Measurements from ENCODE around the gene CDK11A. TPM values are rescaled to one million over a fixed set of nuclear protein-coding genes. Genes with fewer than 3 reads are reported as not detected.
"Not testable (repeated sequence)": the region's sequence is repeated elsewhere in the genome, so short reads cannot be mapped to it uniquely, and the experiment has no call there.

Gene CDK11A
- total and polyA plus RNA-seq, 5 donors from 2014 or later: 10.2 to 212 (median 15.6) TPM

- not testable (repeated sequence) for H3K36me3 Mint-ChIP-seq; H3K9me3 Mint-ChIP-seq; H3K4me3 ChIP-seq (ENCODE audit: low read depth, low read length); H3K27ac ChIP-seq (ENCODE audit: insufficient read depth, low read length, poor library complexity, severe bottlenecking); ATAC-seq (ENCODE audit: low read depth in 2 of 2); H3K9me3 ChIP-seq (ENCODE audit: control insufficient read depth in 2 of 2, low read length in 2 of 2); H3K27me3 ChIP-seq (ENCODE audit: control insufficient read depth, insufficient read depth, low read length); H3K27me3 Mint-ChIP-seq; DNase-seq; H3K4me1 Mint-ChIP-seq; H3K36me3 ChIP-seq (ENCODE audit: control insufficient read depth, insufficient read depth, low read length); H3K4me1 ChIP-seq (ENCODE audit: control insufficient read depth, insufficient read depth, low read length, poor library complexity, severe bottlenecking)
- Mint-ChIP-seq H3K27ac (peak overlapping the region in 2 of 3 donors; percentile 47 to 96), H3K4me3 (peak overlapping the region in 1 of 4 donors; percentile 32)
These were observed 27.5 kb downstream of the CDK11A start for GRCh38 chr1:1696431-1697357.

DNA sequence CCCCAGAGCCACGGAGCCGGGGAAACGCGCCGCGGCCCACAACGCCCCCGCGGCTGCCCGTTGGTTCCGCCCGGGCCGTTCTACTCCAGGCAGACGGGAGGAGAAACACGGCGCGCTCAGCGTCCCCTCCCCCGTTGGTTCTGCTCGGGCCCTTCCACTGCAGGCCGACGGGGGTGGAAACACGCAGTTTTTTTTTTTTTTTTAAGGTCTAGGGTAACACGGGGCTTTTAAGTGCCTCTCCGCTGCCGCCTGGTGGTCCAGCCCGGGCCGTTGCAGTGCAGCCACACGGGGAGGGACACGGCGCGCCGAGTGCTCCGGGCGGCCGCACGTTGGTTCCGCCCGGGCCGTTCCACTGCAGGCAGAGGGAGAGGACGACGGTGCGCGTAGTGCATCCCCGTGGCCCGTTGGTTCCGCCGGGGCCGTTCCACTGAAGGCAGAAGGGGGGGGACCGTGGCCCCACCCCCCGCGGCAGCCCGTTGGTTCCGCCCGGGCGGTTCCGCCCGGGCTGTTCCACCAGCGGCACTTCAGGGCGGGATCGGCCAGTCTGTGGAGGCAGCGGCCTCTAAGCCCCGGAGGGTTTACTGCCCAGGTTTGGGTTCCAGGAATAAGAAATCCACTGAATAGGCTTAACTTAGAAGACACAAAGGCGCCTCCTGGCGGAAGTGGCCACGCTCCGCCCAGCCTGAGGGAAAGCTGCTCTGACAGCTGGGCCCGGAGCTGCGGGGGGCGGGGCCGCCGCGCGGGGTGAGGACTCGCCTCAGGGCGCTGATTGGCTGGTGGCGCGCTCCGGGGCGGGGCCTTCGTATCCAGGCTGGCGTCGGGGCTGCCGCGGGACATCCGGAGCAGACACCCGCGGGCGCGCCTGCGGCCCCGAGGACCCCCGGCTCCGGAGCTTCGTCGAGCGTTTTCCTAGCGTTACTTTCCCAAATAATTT lies 31.2 kb downstream of the CDK11A start, which contains the start of gene SLC35E2B:
Gene SLC35E2B, minus strand, starts transcription at position 82 of the 934 bp plus-strand sequence. CDS start 16,096 bp downstream, outside the sequence.
- not testable (repeated sequence) for H3K36me3 Mint-ChIP-seq; H3K9me3 ChIP-seq (ENCODE audit: control insufficient read depth in 2 of 2, low read length in 2 of 2); H3K27me3 Mint-ChIP-seq; H3K4me1 ChIP-seq (ENCODE audit: control insufficient read depth, insufficient read depth, low read length, poor library complexity, severe bottlenecking); H3K4me3 ChIP-seq (ENCODE audit: low read depth, low read length); H3K9me3 Mint-ChIP-seq; H3K36me3 ChIP-seq (ENCODE audit: control insufficient read depth, insufficient read depth, low read length); H3K27me3 ChIP-seq (ENCODE audit: control insufficient read depth, insufficient read depth, low read length)
- DNase-seq: peak; percentile 89 to 96 (median 95)
- Mint-ChIP-seq H3K4me1 (peaks cover 0 to 15% (median 8%) of the 10 kb centered on the region in 4 donors), H3K4me3 (peak within 1 kb of the TSS; percentile 79 to 93 (median 88)), H3K27ac (peak within 1 kb of the TSS in 1 of 3 donors; percentile 91)
- ATAC-seq (ENCODE audit: low read depth in 2 of 2): peak; percentile 76 to 79
- H3K27ac ChIP-seq (ENCODE audit: insufficient read depth, low read length, poor library complexity, severe bottlenecking): peak within 1 kb of the TSS; percentile 92

DNA sequence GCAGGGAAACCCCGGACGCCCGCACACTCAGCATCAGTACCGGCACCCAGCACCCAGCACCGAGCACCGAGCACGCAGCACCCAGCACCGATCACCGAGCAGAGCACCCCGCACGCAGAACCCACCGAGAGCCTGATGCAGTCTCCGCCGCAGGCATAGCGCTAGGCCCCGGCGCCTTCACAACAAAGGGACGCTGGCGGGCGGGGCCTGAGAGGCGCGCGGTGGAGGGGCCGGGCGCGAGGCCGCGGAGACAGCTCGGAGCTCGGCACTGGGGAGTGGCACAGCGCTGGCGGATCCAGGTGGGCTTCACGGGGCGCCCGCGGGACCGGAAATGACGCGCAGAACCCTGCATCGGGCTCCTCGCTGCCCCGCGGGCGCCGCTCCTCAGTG lies 31.8 kb downstream of the CDK11A start:
- not testable (repeated sequence) for H3K27me3 ChIP-seq (ENCODE audit: control insufficient read depth, insufficient read depth, low read length); H3K4me3 ChIP-seq (ENCODE audit: low read depth, low read length); H3K36me3 ChIP-seq (ENCODE audit: control insufficient read depth, insufficient read depth, low read length); H3K9me3 ChIP-seq (ENCODE audit: control insufficient read depth in 2 of 2, low read length in 2 of 2); H3K27me3 Mint-ChIP-seq; H3K9me3 Mint-ChIP-seq; H3K4me1 ChIP-seq (ENCODE audit: control insufficient read depth, insufficient read depth, low read length, poor library complexity, severe bottlenecking); H3K36me3 Mint-ChIP-seq
- ATAC-seq (ENCODE audit: low read depth in 2 of 2) (peak; percentile 35 to 62), DNase-seq (peak in 2 of 3 donors; percentile 75 to 85)
- peak overlapping the region; percentile 79 to 93 (median 88) for H3K4me3 Mint-ChIP-seq
- H3K27ac Mint-ChIP-seq: peak overlapping the region in 1 of 3 donors; percentile 91
- H3K4me1 Mint-ChIP-seq: peaks cover 0 to 20% (median 9%) of the 10 kb centered on the region in 4 donors
- H3K27ac ChIP-seq (ENCODE audit: insufficient read depth, low read length, poor library complexity, severe bottlenecking): peak overlapping the region; percentile 92

DNA sequence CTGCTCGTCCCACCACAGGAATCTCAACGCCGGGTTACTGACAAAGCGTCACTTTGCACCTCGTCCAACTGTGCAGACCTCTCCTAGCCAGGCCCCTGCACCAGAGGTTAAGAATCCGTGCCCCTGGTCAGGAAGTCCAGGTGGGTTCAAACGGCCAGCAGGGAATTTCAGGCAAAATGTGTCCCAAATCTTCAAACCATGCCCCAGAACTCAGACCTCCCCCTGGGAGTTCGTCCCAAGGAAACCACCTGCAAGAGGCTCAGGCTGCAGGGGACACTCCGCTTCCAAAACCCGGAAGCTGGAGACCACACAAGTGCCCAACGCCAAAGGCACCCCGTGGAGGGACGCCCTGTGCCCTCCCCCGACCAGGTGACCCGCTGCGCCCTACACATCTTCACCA lies 32.7 kb downstream of the CDK11A start:
- not testable (repeated sequence) for H3K36me3 Mint-ChIP-seq; H3K4me3 ChIP-seq (ENCODE audit: low read depth, low read length); H3K36me3 ChIP-seq (ENCODE audit: control insufficient read depth, insufficient read depth, low read length); H3K4me1 ChIP-seq (ENCODE audit: control insufficient read depth, insufficient read depth, low read length, poor library complexity, severe bottlenecking); H3K9me3 ChIP-seq (ENCODE audit: control insufficient read depth in 2 of 2, low read length in 2 of 2); H3K27ac ChIP-seq (ENCODE audit: insufficient read depth, low read length, poor library complexity, severe bottlenecking); DNase-seq; H3K27me3 Mint-ChIP-seq; H3K27me3 ChIP-seq (ENCODE audit: control insufficient read depth, insufficient read depth, low read length); H3K27ac Mint-ChIP-seq; H3K9me3 Mint-ChIP-seq; H3K4me3 Mint-ChIP-seq; ATAC-seq (ENCODE audit: low read depth in 2 of 2)
- H3K4me1 Mint-ChIP-seq: peaks cover 0 to 28% (median 13%) of the 10 kb centered on the region in 4 donors

GRCh38 chr1:1689526-1689925 lies 34.6 kb downstream of the CDK11A start:
- H3K4me3 ChIP-seq (ENCODE audit: low read depth, low read length); H3K27me3 ChIP-seq (ENCODE audit: control insufficient read depth, insufficient read depth, low read length); DNase-seq; H3K4me1 ChIP-seq (ENCODE audit: control insufficient read depth, insufficient read depth, low read length, poor library complexity, severe bottlenecking); ATAC-seq (ENCODE audit: low read depth in 2 of 2); H3K36me3 ChIP-seq (ENCODE audit: control insufficient read depth, insufficient read depth, low read length); H3K9me3 ChIP-seq (ENCODE audit: control insufficient read depth in 2 of 2, low read length in 2 of 2); H3K9me3 Mint-ChIP-seq; H3K27ac ChIP-seq (ENCODE audit: insufficient read depth, low read length, poor library complexity, severe bottlenecking); H3K27me3 Mint-ChIP-seq; H3K36me3 Mint-ChIP-seq: not testable (repeated sequence)
- Mint-ChIP-seq H3K4me1 (peaks cover 0 to 37% (median 13%) of the 10 kb centered on the region in 4 donors), H3K27ac (peak overlapping the region in 1 of 3 donors; percentile 70), H3K4me3 (peak overlapping the region in 3 of 4 donors; percentile 27 to 90 (median 48))

DNA sequence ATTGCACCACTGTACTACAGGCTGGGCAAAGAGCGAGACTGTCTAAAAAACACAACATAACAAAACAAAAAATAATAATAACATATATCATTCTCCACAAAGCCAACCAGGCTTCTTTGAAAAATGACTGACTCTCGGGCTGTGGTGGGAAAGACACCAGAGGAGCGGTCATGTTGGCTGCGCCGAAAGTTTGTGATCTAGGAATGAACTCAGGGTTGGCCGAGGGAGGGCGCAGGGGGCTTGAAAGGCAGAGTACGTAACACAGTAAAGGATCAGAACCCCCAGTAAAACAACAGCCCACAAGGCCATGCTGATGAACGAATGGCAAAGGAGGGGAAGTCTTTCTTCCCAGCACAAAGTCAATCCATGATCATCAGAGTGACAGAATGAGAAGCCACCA lies 36.3 kb downstream of the CDK11A start:
- Histone ChIP-seq H3K4me3 (ENCODE audit: low read depth, low read length) (no peak overlapping the region), H3K27ac (ENCODE audit: insufficient read depth, low read length, poor library complexity, severe bottlenecking) (no peak overlapping the region), H3K36me3 (ENCODE audit: control insufficient read depth, insufficient read depth, low read length) (no peaks in the 10 kb centered on the region), H3K9me3 (ENCODE audit: control insufficient read depth in 2 of 2, low read length in 2 of 2) (no peaks in the 10 kb centered on the region), H3K27me3 (ENCODE audit: control insufficient read depth, insufficient read depth, low read length) (no peaks in the 10 kb centered on the region), H3K4me1 (ENCODE audit: control insufficient read depth, insufficient read depth, low read length, poor library complexity, severe bottlenecking) (peaks cover 7% of the 10 kb centered on the region)
- Mint-ChIP-seq H3K27ac (peak overlapping the region in 2 of 3 donors; percentile 81 to 85), H3K4me3 (peak overlapping the region in 2 of 4 donors; percentile 35 to 81), H3K36me3 (peaks cover 9% of the 10 kb centered on the region), H3K4me1 (peaks cover 0 to 48% (median 16%) of the 10 kb centered on the region in 4 donors), H3K9me3 (no peaks in the 10 kb centered on the region), H3K27me3 (no peaks in the 10 kb centered on the region)
- DNase-seq (no peak), ATAC-seq (ENCODE audit: low read depth in 2 of 2) (no peak)

DNA sequence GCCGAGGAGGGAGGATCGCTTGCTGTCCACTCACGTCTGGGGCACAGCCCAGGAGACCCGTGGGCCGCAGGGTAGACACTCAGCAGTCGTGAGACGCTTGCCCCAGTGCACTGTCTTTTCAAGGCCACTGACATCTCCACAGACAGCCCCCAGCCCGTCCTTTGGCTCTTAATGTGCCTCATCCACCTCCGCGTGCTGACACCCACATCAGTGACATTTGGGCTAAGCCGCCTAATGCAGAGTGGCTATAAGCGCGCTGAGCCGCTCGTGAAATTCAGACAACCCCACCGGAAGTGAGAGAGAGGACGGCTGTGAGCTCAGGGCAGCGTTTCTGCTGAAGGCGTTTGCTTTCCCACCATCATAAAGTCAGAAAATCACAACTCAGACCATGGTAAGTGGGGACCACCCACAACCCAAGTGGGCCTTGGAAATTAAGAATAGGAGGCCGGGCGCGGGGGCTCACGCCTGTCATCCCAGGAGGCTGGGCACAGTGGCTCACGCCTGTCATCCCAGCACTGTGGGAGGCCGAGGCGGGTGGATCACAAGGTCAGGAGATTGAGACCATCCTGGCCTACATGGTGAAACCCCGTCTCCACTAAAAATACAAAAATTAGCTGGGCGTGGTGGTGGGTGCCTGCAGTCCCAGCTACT lies 40.0 kb downstream of the CDK11A start:
- Histone ChIP-seq H3K27ac (ENCODE audit: insufficient read depth, low read length, poor library complexity, severe bottlenecking) (no peak overlapping the region), H3K36me3 (ENCODE audit: control insufficient read depth, insufficient read depth, low read length) (no peaks in the 10 kb centered on the region), H3K4me1 (ENCODE audit: control insufficient read depth, insufficient read depth, low read length, poor library complexity, severe bottlenecking) (peaks cover 6% of the 10 kb centered on the region), H3K9me3 (ENCODE audit: control insufficient read depth in 2 of 2, low read length in 2 of 2) (no peaks in the 10 kb centered on the region), H3K27me3 (ENCODE audit: control insufficient read depth, insufficient read depth, low read length) (no peaks in the 10 kb centered on the region), H3K4me3 (ENCODE audit: low read depth, low read length) (no peak overlapping the region)
- H3K4me3 Mint-ChIP-seq: no peak overlapping the region
- DNase-seq (no peak), ATAC-seq (ENCODE audit: low read depth in 2 of 2) (no peak)
- peaks cover 0 to 56% (median 22%) of the 10 kb centered on the region in 4 donors for H3K4me1 Mint-ChIP-seq
- H3K9me3 Mint-ChIP-seq: peaks cover 0 to 2% (median 0%) of the 10 kb centered on the region in 7 donors
- H3K36me3 Mint-ChIP-seq: peaks cover 13% of the 10 kb centered on the region
- no peaks in the 10 kb centered on the region for H3K27me3 Mint-ChIP-seq
- peak overlapping the region in 1 of 3 donors; percentile 9 for H3K27ac Mint-ChIP-seq

Measured in CD4-positive, CD25-positive, alpha-beta regulatory T cell (primary cell).